OCI-LY1 (cell line): ENCODE measurements around the gene PLAC9.

Experiments used
- H2AFZ ChIP-seq: fragments of 200-600 bp; sonication (generic), shearing (Covaris generic); 2 replicates; pipeline ENCODE4 v1.6.0; 2014; ENCODE audit warnings: antibody characterized with exemption, mild to moderate bottlenecking, low read length
- H3F3A ChIP-seq: fragments of 200-600 bp; sonication (generic), shearing (Covaris generic); 2 replicates; pipeline ENCODE4 v1.6.0; 2014; ENCODE audit warnings: mild to moderate bottlenecking, antibody characterized with exemption, low read length, moderate library complexity; ENCODE audit not compliant: insufficient read depth
- H3K27ac ChIP-seq: fragments of 200-600 bp; sonication (generic); 2 replicates; pipeline ENCODE4 v1.5.1; 2014; ENCODE audit warnings: low read length, mixed run types, mild to moderate bottlenecking, low read depth; ENCODE audit not compliant: poor library complexity, severe bottlenecking
- H3K27me3 ChIP-seq: fragments of 200-600 bp; sonication (generic); 2 replicates; pipeline ENCODE4 v1.6.0; 2014; ENCODE audit warnings: antibody characterized with exemption, mild to moderate bottlenecking, low read length, moderate library complexity; ENCODE audit not compliant: insufficient read depth
- H3K36me3 ChIP-seq: fragments of 200-600 bp; sonication (generic); 2 replicates; pipeline ENCODE4 v1.6.1; 2014; ENCODE audit warnings: mild to moderate bottlenecking, antibody characterized with exemption, low read length, moderate library complexity, mixed read lengths; ENCODE audit not compliant: insufficient read depth
- H3K4me1 ChIP-seq: fragments of 200-600 bp; sonication (generic); 2 replicates; pipeline ENCODE4 v1.5.1; 2014; ENCODE audit warnings: mild to moderate bottlenecking, low read length, moderate library complexity; ENCODE audit not compliant: insufficient read depth, severe bottlenecking
- H3K4me2 ChIP-seq: fragments of 200-600 bp; sonication (generic), shearing (Covaris generic); 2 replicates; pipeline ENCODE4 v1.6.1; 2014; ENCODE audit warnings: low read length
- H3K4me3 ChIP-seq: fragments of 200-600 bp; sonication (generic); 2 replicates; pipeline ENCODE4 v1.5.1; 2014; ENCODE audit warnings: low read length, low read depth, mild to moderate bottlenecking, mixed read lengths; ENCODE audit not compliant: poor library complexity, severe bottlenecking
- H3K79me2 ChIP-seq: fragments of 200-600 bp; shearing (Covaris generic); 2 replicates; pipeline ENCODE4 v1.6.1; 2016; ENCODE audit warnings: mixed run types, low read length, mixed read lengths; ENCODE audit not compliant: insufficient read depth
- H3K9ac ChIP-seq: fragments of 200-600 bp; sonication (generic), shearing (Covaris generic); 2 replicates; pipeline ENCODE4 v1.6.1; 2014; ENCODE audit warnings: mild to moderate bottlenecking, low read length, mixed read lengths
- H3K9me2 ChIP-seq: fragments of 200-600 bp; sonication (generic), shearing (Covaris generic); 2 replicates; pipeline ENCODE4 v1.6.1; 2014; ENCODE audit warnings: low read depth, mild to moderate bottlenecking, low read length, mixed read lengths
- H3K9me3 ChIP-seq: fragments of 200-600 bp; shearing (Covaris generic); 2 replicates; pipeline ENCODE4 v1.6.1; 2014; ENCODE audit warnings: low read length, mixed read lengths
- H4K20me1 ChIP-seq: fragments of 200-600 bp; sonication (generic), shearing (Covaris generic); 2 replicates; pipeline ENCODE4 v1.6.0; 2016; ENCODE audit warnings: mild to moderate bottlenecking, low read length; ENCODE audit not compliant: insufficient read depth
- CTCF ChIP-seq: fragments of 200-600 bp; sonication (generic), shearing (Covaris generic); IDR thresholded peaks from 2 replicates; pipeline ENCODE4 v1.5.1; 2017; ENCODE audit warnings: mild to moderate bottlenecking, antibody characterized with exemption, low read length, moderate library complexity, mixed read lengths
- EZH2 ChIP-seq: fragments of 200-600 bp; sonication (generic), shearing (Covaris generic); IDR thresholded peaks from 2 replicates; pipeline ENCODE4 v1.8.0; 2017; ENCODE audit warnings: borderline replicate concordance, mixed run types, mild to moderate bottlenecking, antibody characterized with exemption, low read length, moderate library complexity, mixed read lengths

The PLAC9 gene

GRCh38 chr10:80185578-80186299, 53.2 kb downstream of the PLAC9 start:
- TF ChIP-seq EZH2 (no peak), CTCF (no peak)
- peaks cover 47% of the 10 kb centered on the region for H3K4me1 ChIP-seq

GRCh38 chr10:80186364-80187012, 54.0 kb downstream of the PLAC9 start:
- H3K79me2 ChIP-seq: peaks cover 51% of the 10 kb centered on the region
- H3K27ac ChIP-seq: peak overlapping the region; percentile 99
- H3K9me3 ChIP-seq: no peaks in the 10 kb centered on the region
- TF ChIP-seq CTCF (no peak), EZH2 (no peak)
- H3K4me3 ChIP-seq: peak overlapping the region; percentile 52
- H3K9me2 ChIP-seq: no peaks in the 10 kb centered on the region
- H3K27me3 ChIP-seq: no peaks in the 10 kb centered on the region
- H3K4me2 ChIP-seq: peak overlapping the region; percentile 97
- H3F3A ChIP-seq: peaks cover 9% of the 10 kb centered on the region; the same call in 1 of the 2 replicates
- no peaks in the 10 kb centered on the region for H4K20me1 ChIP-seq
- H3K4me1 ChIP-seq: peaks cover 47% of the 10 kb centered on the region
- H2AFZ ChIP-seq: no peak overlapping the region
- peaks cover 6% of the 10 kb centered on the region for H3K36me3 ChIP-seq
- peak overlapping the region; percentile 71 for H3K9ac ChIP-seq

More at GRCh38 chr10:80185578-80186299, 53.2 kb downstream of the PLAC9 start:
- Histone ChIP-seq H3K27ac (peak overlapping the region; percentile 99), H3K9me2 (no peaks in the 10 kb centered on the region), H4K20me1 (no peaks in the 10 kb centered on the region), H3K27me3 (no peaks in the 10 kb centered on the region), H3K9ac (no peak overlapping the region; the same call in 1 of the 2 replicates), H3K36me3 (peaks cover 5% of the 10 kb centered on the region; the same call in 1 of the 2 replicates), H3F3A (peaks cover 9% of the 10 kb centered on the region; the same call in 1 of the 2 replicates), H3K9me3 (no peaks in the 10 kb centered on the region), H3K4me2 (peak overlapping the region; percentile 97; the same call in 1 of the 2 replicates), H3K4me3 (no peak overlapping the region), H2AFZ (no peak overlapping the region), H3K79me2 (peaks cover 46% of the 10 kb centered on the region)

GRCh38 chr10:80187060-80187459, 54.5 kb downstream of the PLAC9 start:
- Histone ChIP-seq H3K27ac (peak overlapping the region; percentile 99), H3K4me3 (peak overlapping the region; percentile 52), H3K36me3 (peaks cover 11% of the 10 kb centered on the region), H4K20me1 (no peaks in the 10 kb centered on the region), H3K9me3 (no peaks in the 10 kb centered on the region), H3K9ac (peak overlapping the region; percentile 71), H3K4me1 (peaks cover 47% of the 10 kb centered on the region), H3K27me3 (no peaks in the 10 kb centered on the region), H3K9me2 (no peaks in the 10 kb centered on the region), H3K79me2 (peaks cover 51% of the 10 kb centered on the region), H3F3A (peaks cover 9% of the 10 kb centered on the region; the same call in 1 of the 2 replicates), H2AFZ (no peak overlapping the region), H3K4me2 (peak overlapping the region; percentile 97)
- TF ChIP-seq CTCF (no peak), EZH2 (no peak)
